GM19025 (cell line): ENCODE measurements around the gene CUL3.
"Not testable (repeated sequence)": the region's sequence is repeated elsewhere in the genome, so short reads cannot be mapped to it uniquely, and the experiment has no call there.

Source experiments
- ATAC-seq: cut with Tn5 transposase; IDR thresholded peaks from one replicate; pipeline ENCODE4 v1.9.1; 2021; ENCODE audit warnings: mild to moderate bottlenecking, low read depth, moderate library complexity; ENCODE audit not compliant: unreplicated experiment

Gene CUL3

GRCh38 chr2:224487940-224488339 is 97.2 kb downstream of the CUL3 start:
- ATAC-seq: not testable (repeated sequence)

GRCh38 chr2:224485081-224486014 is 99.8 kb downstream of the CUL3 start:
- not testable (repeated sequence) for ATAC-seq

GRCh38 chr2:224479826-224480225 is 105.3 kb downstream of the CUL3 start:
- no peak for ATAC-seq

- no peak for ATAC-seq
These were observed 112.3 kb downstream of the CUL3 start for GRCh38 chr2:224472827-224473226.

GRCh38 chr2:224472137-224472536 is 113.0 kb downstream of the CUL3 start:
- ATAC-seq: no peak

GRCh38 chr2:224469374-224469964 is 115.7 kb downstream of the CUL3 start:
- ATAC-seq: no peak

GRCh38 chr2:224466304-224466895 is 118.8 kb downstream of the CUL3 start:
- no peak for ATAC-seq

- no peak for ATAC-seq
These were observed 123.8 kb downstream of the CUL3 start for GRCh38 chr2:224461391-224461790.

GRCh38 chr2:224457408-224458096 is 127.6 kb downstream of the CUL3 start:
- ATAC-seq: no peak

GRCh38 chr2:224453892-224454291 is 131.3 kb downstream of the CUL3 start:
- ATAC-seq: no peak

- ATAC-seq: no peak
These were observed 135.7 kb downstream of the CUL3 start for GRCh38 chr2:224449212-224450147.

GRCh38 chr2:224448236-224448635 is 136.9 kb downstream of the CUL3 start:
- no peak for ATAC-seq

- ATAC-seq: no peak
These were observed 140.4 kb downstream of the CUL3 start for GRCh38 chr2:224444783-224445182.

- no peak for ATAC-seq
These were observed 141.1 kb downstream of the CUL3 start for GRCh38 chr2:224444021-224444420.

GRCh38 chr2:224442071-224442967 is 142.8 kb downstream of the CUL3 start:
- peak; percentile 57 for ATAC-seq

GRCh38 chr2:224440988-224441387 is 144.2 kb downstream of the CUL3 start:
- ATAC-seq: no peak

- ATAC-seq: no peak
These were observed 146.4 kb downstream of the CUL3 start for GRCh38 chr2:224438726-224439125.

- no peak for ATAC-seq
These were observed 148.5 kb downstream of the CUL3 start for GRCh38 chr2:224436634-224437033.

GRCh38 chr2:224434618-224435017 is 150.5 kb downstream of the CUL3 start:
- no peak for ATAC-seq
